Mucosa of rectum (tissue), 2 donors: ENCODE measurements around the gene ASB18.
"Not testable (repeated sequence)": the region's sequence is repeated elsewhere in the genome, so short reads cannot be mapped to it uniquely, and the experiment has no call there.

Source experiments
- H3K27ac ChIP-seq, 2 donors: one replicate each; pipeline ENCODE4 v1.7.0; 2013; ENCODE audit warnings: inconsistent platforms in 2 of 2, low read depth in 2 of 2, low read length in 2 of 2
- H3K27me3 ChIP-seq, 2 donors: one replicate each; pipeline ENCODE4 v1.7.0; 2013; ENCODE audit warnings: low read length in 2 of 2; ENCODE audit not compliant: control insufficient read depth in 2 of 2, insufficient read depth in 2 of 2
- H3K36me3 ChIP-seq, 2 donors: one replicate each; pipeline ENCODE4 v1.7.0; 2013; ENCODE audit warnings: low read length in 2 of 2; ENCODE audit not compliant: control insufficient read depth in 2 of 2, insufficient read depth in 2 of 2
- H3K4me1 ChIP-seq, 2 donors: one replicate each; pipeline ENCODE4 v1.7.0; 2013; ENCODE audit warnings: low read length in 2 of 2, mild to moderate bottlenecking in 1 of 2; ENCODE audit not compliant: control insufficient read depth in 2 of 2, insufficient read depth in 2 of 2
- H3K4me3 ChIP-seq, 2 donors: one replicate each; pipeline ENCODE4 v1.7.0; 2013; ENCODE audit warnings: low read length in 2 of 2
- H3K9ac ChIP-seq, 2 donors: one replicate each; pipeline ENCODE4 v1.7.0; 2013; ENCODE audit warnings: low read length in 2 of 2, low read depth in 1 of 2, mild to moderate bottlenecking in 1 of 2
- H3K9me3 ChIP-seq, 2 donors: one replicate each; pipeline ENCODE4 v1.7.0; 2013; ENCODE audit warnings: low read length in 2 of 2; ENCODE audit not compliant: control insufficient read depth in 2 of 2
- donor health status: healthy.
- donor health status: Normal muscosa, but diverticular disease.

The ASB18 gene

GRCh38 chr2:236287656-236288055 lies 23.4 kb upstream of the ASB18 start:
- no peaks in the 10 kb centered on the region for H3K27me3 ChIP-seq
- H3K4me1 ChIP-seq: no peaks in the 10 kb centered on the region
- H3K36me3 ChIP-seq: no peaks in the 10 kb centered on the region
- no peak overlapping the region for H3K27ac ChIP-seq
- H3K9me3 ChIP-seq: no peaks in the 10 kb centered on the region
- no peak overlapping the region for H3K9ac ChIP-seq
- H3K4me3 ChIP-seq: no peak overlapping the region

- Histone ChIP-seq H3K36me3 (no peaks in the 10 kb centered on the region), H3K27ac (no peak overlapping the region), H3K9ac (no peak overlapping the region), H3K4me1 (no peaks in the 10 kb centered on the region), H3K4me3 (no peak overlapping the region), H3K27me3 (no peaks in the 10 kb centered on the region), H3K9me3 (no peaks in the 10 kb centered on the region)
These were observed 22.8 kb upstream of the ASB18 start for GRCh38 chr2:236286873-236287545.

GRCh38 chr2:236284208-236284607 lies 20.0 kb upstream of the ASB18 start:
- Histone ChIP-seq H3K4me3 (no peak overlapping the region), H3K27ac (no peak overlapping the region), H3K36me3 (no peaks in the 10 kb centered on the region), H3K4me1 (no peaks in the 10 kb centered on the region), H3K9me3 (no peaks in the 10 kb centered on the region), H3K27me3 (no peaks in the 10 kb centered on the region), H3K9ac (no peak overlapping the region)

DNA sequence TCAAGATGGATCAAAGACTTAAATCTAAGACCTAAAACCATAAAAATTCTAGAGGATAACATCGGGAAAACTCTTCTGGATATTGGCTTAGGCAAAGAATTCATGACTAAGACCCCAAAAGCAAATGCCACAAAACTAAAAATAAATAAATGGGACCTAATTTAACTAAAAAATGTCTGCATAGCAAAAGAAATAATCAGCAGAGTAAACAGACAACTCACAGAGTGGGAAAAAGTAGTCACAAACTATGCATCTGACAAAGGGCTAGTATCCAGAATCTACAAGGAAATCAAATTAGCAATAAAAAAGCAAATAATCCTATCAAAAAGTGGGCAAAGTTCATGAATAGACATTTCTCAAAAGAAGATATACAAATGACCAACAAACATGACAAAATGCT lies 18.2 kb upstream of the ASB18 start:
- no peak overlapping the region for H3K27ac ChIP-seq
- H3K9ac ChIP-seq: no peak overlapping the region
- H3K4me1 ChIP-seq: no peaks in the 10 kb centered on the region
- H3K9me3 ChIP-seq: peaks cover 0 to 4% of the 10 kb centered on the region in 2 donors
- no peak overlapping the region for H3K4me3 ChIP-seq
- no peaks in the 10 kb centered on the region for H3K36me3 ChIP-seq
- no peaks in the 10 kb centered on the region for H3K27me3 ChIP-seq

- Histone ChIP-seq H3K27me3 (no peaks in the 10 kb centered on the region), H3K9ac (no peak overlapping the region), H3K36me3 (no peaks in the 10 kb centered on the region), H3K9me3 (peaks cover 0 to 5% of the 10 kb centered on the region in 2 donors), H3K4me1 (no peaks in the 10 kb centered on the region), H3K27ac (no peak overlapping the region), H3K4me3 (no peak overlapping the region)
These were observed 17.2 kb upstream of the ASB18 start for GRCh38 chr2:236281423-236281822.

GRCh38 chr2:236273126-236273525 lies 8.9 kb upstream of the ASB18 start:
- Histone ChIP-seq H3K27me3 (no peaks in the 10 kb centered on the region), H3K4me1 (no peaks in the 10 kb centered on the region), H3K4me3 (no peak overlapping the region), H3K27ac (no peak overlapping the region), H3K9me3 (peaks cover 0 to 5% of the 10 kb centered on the region in 2 donors), H3K36me3 (no peaks in the 10 kb centered on the region), H3K9ac (no peak overlapping the region)

DNA sequence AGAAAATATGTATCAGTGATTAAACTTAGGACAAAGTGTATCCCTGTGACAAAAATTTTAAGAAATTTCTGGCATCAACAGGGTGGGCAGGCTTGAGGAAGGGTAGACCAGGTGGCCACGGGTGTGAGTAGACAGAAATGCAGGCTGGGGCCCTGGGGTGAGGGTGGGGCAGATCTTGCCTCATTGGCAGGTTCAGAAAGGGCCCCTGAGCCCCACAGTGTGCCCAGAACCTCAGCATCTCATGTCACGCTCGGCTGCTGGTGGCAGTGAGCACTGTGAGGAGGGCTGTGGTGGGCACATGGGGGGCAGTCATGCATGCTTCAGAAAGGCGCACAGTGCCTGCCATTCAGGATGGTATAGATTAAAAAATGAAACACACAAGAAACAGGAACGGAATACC lies 7.6 kb upstream of the ASB18 start:
- no peaks in the 10 kb centered on the region for H3K9me3 ChIP-seq
- no peak overlapping the region for H3K4me3 ChIP-seq
- no peaks in the 10 kb centered on the region for H3K27me3 ChIP-seq
- H3K27ac ChIP-seq: no peak overlapping the region
- H3K36me3 ChIP-seq: no peaks in the 10 kb centered on the region
- no peaks in the 10 kb centered on the region for H3K4me1 ChIP-seq
- no peak overlapping the region for H3K9ac ChIP-seq

DNA sequence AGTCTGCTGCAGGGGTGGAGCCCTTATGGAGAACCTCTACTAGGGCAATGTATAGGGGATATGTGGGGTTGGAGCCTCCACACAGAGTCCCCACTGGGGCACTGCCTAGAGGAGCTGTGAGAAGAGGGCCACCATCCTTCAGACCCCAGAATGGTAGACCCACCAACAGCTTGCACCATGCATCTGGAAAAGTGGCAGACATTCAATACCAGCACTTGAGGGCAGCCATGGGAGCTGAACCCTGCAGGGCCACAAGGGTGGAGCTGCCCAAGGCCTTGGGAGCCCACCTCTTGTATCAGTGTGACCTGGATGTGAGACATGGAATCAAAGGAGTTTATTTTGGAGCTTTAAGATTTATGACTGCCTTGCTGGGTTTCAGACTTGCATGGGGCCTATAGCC lies 5.7 kb upstream of the ASB18 start:
- not testable (repeated sequence) for H3K36me3 ChIP-seq, H3K9me3 ChIP-seq, H3K27ac ChIP-seq, H3K27me3 ChIP-seq, H3K4me3 ChIP-seq, H3K4me1 ChIP-seq, H3K9ac ChIP-seq

- H3K4me1 ChIP-seq: no peaks in the 10 kb centered on the region
- H3K27ac ChIP-seq: no peak overlapping the region
- no peaks in the 10 kb centered on the region for H3K27me3 ChIP-seq
- no peaks in the 10 kb centered on the region for H3K9me3 ChIP-seq
- no peak overlapping the region for H3K9ac ChIP-seq
- no peaks in the 10 kb centered on the region for H3K36me3 ChIP-seq
- H3K4me3 ChIP-seq: no peak overlapping the region
These were observed 1.5 kb upstream of the ASB18 start for GRCh38 chr2:236265675-236266074.

- H3K27me3 ChIP-seq: peaks cover 0 to 7% of the 10 kb centered on the region in 2 donors
- no peaks in the 10 kb centered on the region for H3K9me3 ChIP-seq
- H3K4me1 ChIP-seq: no peaks in the 10 kb centered on the region
- H3K27ac ChIP-seq: no peak overlapping the region
- H3K4me3 ChIP-seq: no peak overlapping the region
- H3K36me3 ChIP-seq: no peaks in the 10 kb centered on the region
- H3K9ac ChIP-seq: no peak overlapping the region
These were observed 2.0 kb downstream of the ASB18 start for GRCh38 chr2:236262238-236262637.

DNA sequence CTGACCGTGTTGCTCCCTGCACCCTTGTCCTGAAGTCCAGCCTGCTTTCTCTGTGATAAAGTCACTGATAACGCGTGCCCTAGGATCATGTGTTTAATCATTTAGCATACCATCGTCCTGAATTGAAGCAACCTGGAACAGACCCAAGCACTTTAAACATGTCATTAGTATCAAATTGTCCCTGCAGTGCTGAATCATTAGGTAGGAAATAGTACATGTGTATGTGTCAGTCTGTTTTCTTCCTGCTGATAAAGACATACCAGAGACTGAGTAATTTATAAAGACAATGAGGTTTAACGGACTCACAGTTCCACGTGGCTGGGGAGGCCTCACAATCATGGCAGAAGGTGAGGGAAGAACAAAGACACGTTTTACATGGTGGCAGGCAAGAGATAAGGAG lies 2.8 kb downstream of the ASB18 start:
- no peaks in the 10 kb centered on the region for H3K9me3 ChIP-seq
- no peak overlapping the region for H3K27ac ChIP-seq
- H3K4me3 ChIP-seq: no peak overlapping the region

More for the DNA sequence above, 2.8 kb downstream of the ASB18 start:
- peaks cover 0 to 7% of the 10 kb centered on the region in 2 donors for H3K27me3 ChIP-seq
- no peaks in the 10 kb centered on the region for H3K36me3 ChIP-seq
- no peaks in the 10 kb centered on the region for H3K4me1 ChIP-seq
- H3K9ac ChIP-seq: no peak overlapping the region
